ENCODE results near the gene PHLDA3. TPM values are rescaled to one million over a fixed set of nuclear protein-coding genes. Genes with fewer than 3 reads are reported as not detected.

The PHLDA3 gene
- total and polyA plus RNA-seq, 4 donors = 0.36 to 2.2 (median 1.0) TPM

Other genes with a start within 250 kb of the PHLDA3 start
- not detected for gene PKP1, start 185.7 kb downstream of the PHLDA3 start, total RNA-seq
- under 1 TPM in 1 of 2 donors, not detected in 1; 0.01 TPM for gene PKP1, start 185.7 kb downstream of the PHLDA3 start, polyA plus RNA-seq
- gene TNNT2, start 91.5 kb downstream of the PHLDA3 start, total RNA-seq = under 1 TPM; 0.17 to 0.28 TPM
- under 1 TPM in 1 of 2 donors, not detected in 1; 0.25 TPM for gene TNNT2, start 91.5 kb downstream of the PHLDA3 start, polyA plus RNA-seq
- gene LAD1, start 69.9 kb downstream of the PHLDA3 start, total RNA-seq = 1 to 10 TPM; 3.4 to 4.6 TPM
- gene LAD1, start 69.9 kb downstream of the PHLDA3 start, polyA plus RNA-seq = 10 to 100 TPM; 12.5 to 13.7 TPM
- under 1 TPM in 1 of 2 donors, not detected in 1; 0.75 TPM for gene TNNI1, start 47.5 kb downstream of the PHLDA3 start, total RNA-seq
- under 1 TPM; 0.01 to 0.46 TPM for gene TNNI1, start 47.5 kb downstream of the PHLDA3 start, polyA plus RNA-seq
- 10 to 100 TPM; 42.7 to 96.9 TPM for gene CSRP1, start 37.9 kb upstream of the PHLDA3 start, total RNA-seq
- gene CSRP1, start 37.9 kb upstream of the PHLDA3 start, polyA plus RNA-seq = 10 to 100 TPM; 49.3 to 87.2 TPM
- 1 to 10 TPM; 1.2 to 2.0 TPM for gene NAV1, start 69.9 kb upstream of the PHLDA3 start, total RNA-seq
- gene NAV1, start 69.9 kb upstream of the PHLDA3 start, polyA plus RNA-seq = 1 to 10 TPM; 1.1 to 1.4 TPM